HepG2 (cell line): ENCODE results near the gene CABP4. TPM values are rescaled to one million over a fixed set of nuclear protein-coding genes. Genes with fewer than 3 reads are reported as not detected.

Experiments used
- AHDC1 ChIP-seq: sonication (generic); formaldehyde crosslinking; IDR thresholded peaks from 2 replicates; pipeline ENCODE4 v1.5.1; 2020; ENCODE audit warnings: mild to moderate bottlenecking, missing genetic modification reagents, borderline replicate concordance
- ARHGAP35 ChIP-seq: sonication (generic); formaldehyde crosslinking; IDR thresholded peaks from 2 replicates; pipeline ENCODE4 v1.9.0; 2022; ENCODE audit warnings: mild to moderate bottlenecking, inconsistent platforms, moderate library complexity, missing genetic modification reagents, borderline replicate concordance
- CCDC6 ChIP-seq: sonication (generic); formaldehyde crosslinking; IDR thresholded peaks from 2 replicates; pipeline ENCODE4 v1.8.1; 2022; ENCODE audit warnings: mild to moderate bottlenecking, missing genetic modification reagents, moderate library complexity
- CREB1 ChIP-seq, 2 experiments: fragments of 450-650 bp in 1 of 2; IDR thresholded peaks; 2 replicates each; pipeline ENCODE4 v1.6.1; 2016 to 2017; ENCODE audit warnings: control low read depth in 1 of 2, mild to moderate bottlenecking in 1 of 2, missing compliant biosample characterization in 1 of 2, missing genetic modification characterization in 1 of 2
- CTCF ChIP-seq: sonication (generic); formaldehyde crosslinking; IDR thresholded peaks from 2 replicates; pipeline ENCODE4 v1.5.0; 2020; ENCODE audit warnings: mild to moderate bottlenecking, missing genetic modification reagents, moderate library complexity
- FOXM1 ChIP-seq: sonication (generic); formaldehyde crosslinking; IDR thresholded peaks from 2 replicates; pipeline ENCODE4 v1.5.0; 2020; ENCODE audit warnings: missing genetic modification reagents
- KDM4B ChIP-seq: sonication (generic); formaldehyde crosslinking; IDR thresholded peaks from 2 replicates; pipeline ENCODE4 v1.4.0; 2020; ENCODE audit warnings: missing genetic modification reagents
- PCBP1 ChIP-seq: fragments of 200-400 bp; formaldehyde crosslinking; IDR thresholded peaks from 2 replicates; pipeline ENCODE4 v1.6.1; 2017; ENCODE audit warnings: mild to moderate bottlenecking, low read depth, low read length, borderline replicate concordance
- SPEN ChIP-seq: sonication (generic); formaldehyde crosslinking; IDR thresholded peaks from 2 replicates; pipeline ENCODE4 v1.5.1; 2020; ENCODE audit warnings: low read depth, mild to moderate bottlenecking, missing genetic modification reagents
- ZBTB21 ChIP-seq: sonication (generic); formaldehyde crosslinking; IDR thresholded peaks from 2 replicates; pipeline ENCODE4 v1.4.0; 2020; ENCODE audit warnings: missing genetic modification reagents
- ZFP1 ChIP-seq: IDR thresholded peaks from 2 replicates; pipeline ENCODE4 v1.6.1; 2016
- ZNF136 ChIP-seq: sonication (generic); formaldehyde crosslinking; IDR thresholded peaks from 2 replicates; pipeline ENCODE4 v1.8.1; 2022; ENCODE audit warnings: low read depth, mild to moderate bottlenecking, moderate library complexity, missing genetic modification reagents
- ZNF275 ChIP-seq: sonication (generic); formaldehyde crosslinking; IDR thresholded peaks from 2 replicates; pipeline ENCODE4 v1.8.0; 2022; ENCODE audit warnings: missing genetic modification reagents, mild to moderate bottlenecking, inconsistent platforms, borderline replicate concordance
- ZNF576 ChIP-seq: sonication (generic); formaldehyde crosslinking; IDR thresholded peaks from 2 replicates; pipeline ENCODE4 v1.4.0; 2020; ENCODE audit warnings: mild to moderate bottlenecking, missing genetic modification reagents
- ZNF788 ChIP-seq: sonication (generic); formaldehyde crosslinking; IDR thresholded peaks from 2 replicates; pipeline ENCODE4 v1.5.0; 2020; ENCODE audit warnings: mild to moderate bottlenecking, missing genetic modification reagents, borderline replicate concordance
- ZSCAN30 ChIP-seq: sonication (generic); formaldehyde crosslinking; IDR thresholded peaks from 2 replicates; pipeline ENCODE4 v1.5.0; 2020; ENCODE audit warnings: mild to moderate bottlenecking, missing genetic modification reagents
- polyA plus RNA-seq, 8 experiments: library from polyadenylated mRNA; depleted of rRNA in 3 of 8; stranded (reverse) in 7 of 8; unstranded in 1 of 8; fragments of >200 nt; fragmentation: Illumina TruSeq in 4 of 8; extraction: Trizol in 4 of 8; gene quantifications; 2 replicates each; pipeline versions ENCODE4 v1.2.1 to v1.2.3, GENCODE V29; 2011 to 2016; ENCODE audit warnings: low read depth in 4 of 8, missing spikeins in 1 of 8, mixed read lengths in 1 of 8; ENCODE audit not compliant: insufficient read depth in 1 of 8
- total RNA-seq, 5 experiments: library from RNA; depleted of rRNA; stranded (reverse); fragments of >200 nt; fragmentation: Illumina TruSeq; extraction: Trizol; gene quantifications; 2 replicates each; pipeline ENCODE4 v1.2.3, GENCODE V29; 2016; ENCODE audit warnings: low read depth in 1 of 5

Gene CABP4
- total and polyA plus RNA-seq, 2 of the 13 experiments (the other 11 are each of a cell fraction or from before 2014, with no cell fraction given): not detected

GRCh38 chr11:67463680-67464410 lies 8.7 kb downstream of the CABP4 start (continued):
- TF ChIP-seq AHDC1 (no peak), ZSCAN30 (CRISPR knock-in tag) (no peak), ZNF576 (CRISPR knock-in tag) (no peak), KDM4B (CRISPR knock-in tag) (no peak), ZFP1 (CRISPR knock-in tag) (no peak), ZNF275 (no peak), CCDC6 (CRISPR knock-in tag) (0 out of 2 replicates have a peak, but pooled peaks have one; percentile 40), PCBP1 (no peak), ZBTB21 (CRISPR knock-in tag) (0 out of 2 replicates have a peak, but pooled peaks have one; percentile 34), ZNF136 (CRISPR knock-in tag) (no peak), SPEN (no peak; the same call in none of the 2 replicates), ARHGAP35 (0 out of 2 replicates have a peak, but pooled peaks have one; percentile 22), CREB1 (IDR thresholded peaks at IDR 0.05) (peak; percentile 78), CREB1 (CRISPR knock-in tag; IDR thresholded peaks at IDR 0.05) (peak; percentile 93), ZNF788 (CRISPR knock-in tag) (peak; percentile 19; the same call in 1 of the 2 replicates), CTCF (no peak; the same call in 1 of the 2 replicates), FOXM1 (no peak)
